HepG2 (cell line): ENCODE measurements around the gene CTAG1A. TPM values are rescaled to one million over a fixed set of nuclear protein-coding genes. Genes with fewer than 3 reads are reported as not detected.
A peak's percentile ranks its signal among the peaks of the same experiment; 100 is the strongest.

Source experiments
- CENPBD1 ChIP-seq: sonication (generic); formaldehyde crosslinking; IDR thresholded peaks from 2 replicates; pipeline ENCODE4 v1.8.0; 2022; ENCODE audit warnings: missing genetic modification reagents, low read depth, mild to moderate bottlenecking, borderline replicate concordance
- DR1 ChIP-seq: sonication (generic); formaldehyde crosslinking; IDR thresholded peaks from 2 replicates; pipeline ENCODE4 v1.8.0; 2021; ENCODE audit warnings: mild to moderate bottlenecking, missing genetic modification reagents, inconsistent platforms
- DRAP1 ChIP-seq: IDR thresholded peaks from 2 replicates; pipeline ENCODE4 v1.6.1; 2016; ENCODE audit warnings: missing genetic modification reagents, missing compliant biosample characterization
- ERF ChIP-seq: IDR thresholded peaks from 2 replicates; pipeline ENCODE4 v1.6.1; 2018; ENCODE audit warnings: missing biosample characterization, missing genetic modification reagents
- ESRRA ChIP-seq: sonication (generic); formaldehyde crosslinking; IDR thresholded peaks from 2 replicates; pipeline ENCODE4 v1.5.1; 2020; ENCODE audit warnings: mild to moderate bottlenecking, low read depth, missing genetic modification reagents
- HMG20A ChIP-seq: IDR thresholded peaks from 2 replicates; pipeline ENCODE4 v1.6.1; 2016; ENCODE audit warnings: borderline replicate concordance
- HOXA5 ChIP-seq: sonication (generic); formaldehyde crosslinking; IDR thresholded peaks from 2 replicates; pipeline ENCODE4 v1.4.0; 2020; ENCODE audit warnings: missing genetic modification reagents
- KLF11 ChIP-seq: IDR thresholded peaks from 2 replicates; pipeline ENCODE4 v1.6.1; 2016; ENCODE audit warnings: missing compliant biosample characterization
- MBD4 ChIP-seq: IDR thresholded peaks from 2 replicates; pipeline ENCODE4 v1.6.1; 2012; ENCODE audit warnings: low read length, inconsistent platforms, borderline replicate concordance
- NAIF1 ChIP-seq: sonication (generic); formaldehyde crosslinking; IDR thresholded peaks from 2 replicates; pipeline ENCODE4 v1.5.0; 2020; ENCODE audit warnings: mild to moderate bottlenecking, missing genetic modification reagents, borderline replicate concordance
- RORA ChIP-seq: sonication (generic); formaldehyde crosslinking; IDR thresholded peaks from 2 replicates; pipeline ENCODE4 v1.5.0; 2020; ENCODE audit warnings: mild to moderate bottlenecking, missing genetic modification reagents, moderate library complexity
- SAFB2 ChIP-seq: sonication (generic); formaldehyde crosslinking; IDR thresholded peaks from 2 replicates; pipeline ENCODE4 v1.5.1; 2020; ENCODE audit warnings: missing genetic modification reagents, low read depth, mild to moderate bottlenecking, borderline replicate concordance
- SP2 ChIP-seq: sonication (generic); formaldehyde crosslinking; IDR thresholded peaks from 2 replicates; pipeline ENCODE4 v1.5.1; 2020; ENCODE audit warnings: mild to moderate bottlenecking, missing genetic modification reagents
- TARDBP ChIP-seq: sonication (generic); formaldehyde crosslinking; IDR thresholded peaks from 2 replicates; pipeline ENCODE4 v1.8.0; 2022; ENCODE audit warnings: mild to moderate bottlenecking, missing genetic modification reagents
- TFAP4 ChIP-seq: sonication (generic); IDR thresholded peaks from 2 replicates; pipeline ENCODE4 v1.6.1; 2016; ENCODE audit warnings: low read depth, borderline replicate concordance
- ZBTB3 ChIP-seq: sonication (generic); formaldehyde crosslinking; IDR thresholded peaks from 2 replicates; pipeline ENCODE4 v1.4.0; 2020; ENCODE audit warnings: low read depth, mild to moderate bottlenecking, moderate library complexity, missing genetic modification reagents, borderline replicate concordance
- ZBTB33 ChIP-seq: sonication (generic); formaldehyde crosslinking; IDR thresholded peaks from 2 replicates; pipeline ENCODE4 v1.4.0; 2020; ENCODE audit warnings: missing genetic modification reagents
- ZNF256 ChIP-seq: sonication (generic); formaldehyde crosslinking; conservative IDR thresholded peaks from 2 replicates; pipeline ENCODE4 v1.4.0; 2020; ENCODE audit warnings: missing genetic modification reagents
- ZNF326 ChIP-seq: sonication (generic); formaldehyde crosslinking; IDR thresholded peaks from 2 replicates; pipeline ENCODE4 v1.4.0; 2020; ENCODE audit warnings: missing genetic modification reagents, borderline replicate concordance
- ZNF496 ChIP-seq: sonication (generic); formaldehyde crosslinking; IDR thresholded peaks from 2 replicates; pipeline ENCODE4 v1.8.1; 2023; ENCODE audit warnings: mild to moderate bottlenecking, moderate library complexity, missing genetic modification reagents; ENCODE audit not compliant: insufficient replicate concordance
- ZNF576 ChIP-seq: sonication (generic); formaldehyde crosslinking; IDR thresholded peaks from 2 replicates; pipeline ENCODE4 v1.4.0; 2020; ENCODE audit warnings: mild to moderate bottlenecking, missing genetic modification reagents
- ZNF639 ChIP-seq: conservative IDR thresholded peaks from 2 replicates; pipeline ENCODE4 v1.6.1; 2018; ENCODE audit warnings: missing genetic modification reagents
- ZNF746 ChIP-seq: sonication (generic); formaldehyde crosslinking; IDR thresholded peaks from 2 replicates; pipeline ENCODE4 v1.8.0; 2022; ENCODE audit warnings: mild to moderate bottlenecking, missing genetic modification reagents
- ZNF766 ChIP-seq: sonication (generic); formaldehyde crosslinking; IDR thresholded peaks from 2 replicates; pipeline ENCODE4 v1.5.0; 2020; ENCODE audit warnings: missing genetic modification reagents, borderline replicate concordance
- ZNF850 ChIP-seq: sonication (generic); formaldehyde crosslinking; conservative IDR thresholded peaks from 2 replicates; pipeline ENCODE4 v1.9.0; 2021; ENCODE audit warnings: mild to moderate bottlenecking, missing genetic modification reagents
- polyA plus RNA-seq, 8 experiments: library from polyadenylated mRNA; depleted of rRNA in 3 of 8; stranded (reverse) in 7 of 8; unstranded in 1 of 8; fragments of >200 nt; fragmentation: Illumina TruSeq in 4 of 8; extraction: Trizol in 4 of 8; gene quantifications; 2 replicates each; pipeline versions ENCODE4 v1.2.1 to v1.2.3, GENCODE V29; 2011 to 2016; ENCODE audit warnings: low read depth in 4 of 8, missing spikeins in 1 of 8, mixed read lengths in 1 of 8; ENCODE audit not compliant: insufficient read depth in 1 of 8
- total RNA-seq, 5 experiments: library from RNA; depleted of rRNA; stranded (reverse); fragments of >200 nt; fragmentation: Illumina TruSeq; extraction: Trizol; gene quantifications; 2 replicates each; pipeline ENCODE4 v1.2.3, GENCODE V29; 2016; ENCODE audit warnings: low read depth in 1 of 5

Gene CTAG1A
- total and polyA plus RNA-seq, 2 of the 13 experiments (the other 11 are each of a cell fraction or from before 2014, with no cell fraction given): not detected

- TF ChIP-seq ZBTB3 (CRISPR knock-in tag) (no peak), ZNF746 (no peak; the same call in 1 of the 2 replicates), ESRRA (CRISPR knock-in tag) (no peak), RORA (no peak), KLF11 (CRISPR knock-in tag) (no peak), NAIF1 (no peak; the same call in 1 of the 2 replicates), ZNF639 (CRISPR knock-in tag) (no peak), ZNF496 (CRISPR knock-in tag) (no peak), MBD4 (no peak), ZNF256 (CRISPR knock-in tag) (0 out of 2 replicates have a peak, but pooled peaks have one; percentile 21), DRAP1 (CRISPR knock-in tag) (no peak), SAFB2 (CRISPR knock-in tag) (no peak), TARDBP (0 out of 2 replicates have a peak, but pooled peaks have one; percentile 38), ZNF766 (CRISPR knock-in tag) (no peak), ZNF576 (CRISPR knock-in tag) (no peak), HOXA5 (peak; percentile 51; the same call in 1 of the 2 replicates), ZNF326 (CRISPR knock-in tag) (no peak), ZNF850 (CRISPR knock-in tag) (no peak), TFAP4 (peak; percentile 96), CENPBD1 (CRISPR knock-in tag) (no peak), DR1 (CRISPR knock-in tag) (no peak), ERF (CRISPR knock-in tag) (peak; percentile 46; the same call in 1 of the 2 replicates), ZBTB33 (no peak), HMG20A (no peak), SP2 (CRISPR knock-in tag) (no peak)
These were observed 42.8 kb upstream of the CTAG1A start (continued) for GRCh38 chrX:154541896-154542722.
